Osteoblast (primary cell): ENCODE measurements around the gene SEMA7A. TPM values are rescaled to one million over a fixed set of nuclear protein-coding genes. Genes with fewer than 3 reads are reported as not detected.

ENCODE experiments used
- DNase-seq: peaks from one replicate; pipeline ENCODE4 v3.0.0; 2011; ENCODE audit warnings: low spot score, mixed read lengths; ENCODE audit not compliant: insufficient read length; ENCODE audit errors: missing footprints
- H2AFZ ChIP-seq: 2 replicates; pipeline ENCODE4 v1.6.0; 2011; ENCODE audit warnings: mild to moderate bottlenecking, low read length
- H3K27ac ChIP-seq: 2 replicates; pipeline ENCODE4 v1.5.1; 2011; ENCODE audit warnings: mild to moderate bottlenecking, low read depth, low read length, moderate library complexity
- H3K27me3 ChIP-seq: 2 replicates; pipeline ENCODE4 v1.6.0; 2012; ENCODE audit warnings: mild to moderate bottlenecking, control low read depth, inconsistent platforms, low read length, moderate library complexity; ENCODE audit not compliant: insufficient read depth
- H3K36me3 ChIP-seq: 2 replicates; pipeline ENCODE4 v1.5.1; 2011; ENCODE audit warnings: mild to moderate bottlenecking, low read length, control low read depth, moderate library complexity; ENCODE audit not compliant: insufficient read depth
- H3K4me1 ChIP-seq: 2 replicates; pipeline ENCODE4 v1.5.1; 2011; ENCODE audit warnings: mild to moderate bottlenecking, low read length, control low read depth, moderate library complexity; ENCODE audit not compliant: insufficient read depth
- H3K4me2 ChIP-seq: 2 replicates; pipeline ENCODE4 v1.6.0; 2011; ENCODE audit warnings: mild to moderate bottlenecking, low read length; ENCODE audit not compliant: insufficient read depth
- H3K4me3 ChIP-seq: fragments of 200-600 bp; sonication (generic); 3 replicates; pipeline ENCODE4 v1.5.1; 2012; ENCODE audit warnings: mild to moderate bottlenecking, low read length, inconsistent platforms; ENCODE audit not compliant: insufficient read depth
- H3K79me2 ChIP-seq: 2 replicates; pipeline ENCODE4 v1.6.0; 2012; ENCODE audit warnings: mild to moderate bottlenecking, low read length, control low read depth, inconsistent platforms; ENCODE audit not compliant: insufficient read depth
- H3K9me3 ChIP-seq: 2 replicates; pipeline ENCODE4 v1.5.1; 2011; ENCODE audit warnings: low read depth, low read length, control low read depth
- H4K20me1 ChIP-seq: 2 replicates; pipeline ENCODE4 v1.6.0; 2012; ENCODE audit warnings: mild to moderate bottlenecking, low read length, control low read depth; ENCODE audit not compliant: insufficient read depth
- total RNA-seq: library from RNA; depleted of rRNA; stranded (reverse); fragments of >200 nt; gene quantifications from 2 replicates; pipeline ENCODE4 v1.2.3, GENCODE V29; 2012
- TF ChIP-seq, protein P1 (sequence below): IDR thresholded peaks from 2 replicates; pipeline ENCODE4 v1.5.1; 2011; ENCODE audit warnings: mild to moderate bottlenecking, low read depth, low read length, moderate library complexity; ENCODE audit errors: extremely low read depth

Gene SEMA7A
- total RNA-seq, 1 donor = 30.4 TPM

DNA sequence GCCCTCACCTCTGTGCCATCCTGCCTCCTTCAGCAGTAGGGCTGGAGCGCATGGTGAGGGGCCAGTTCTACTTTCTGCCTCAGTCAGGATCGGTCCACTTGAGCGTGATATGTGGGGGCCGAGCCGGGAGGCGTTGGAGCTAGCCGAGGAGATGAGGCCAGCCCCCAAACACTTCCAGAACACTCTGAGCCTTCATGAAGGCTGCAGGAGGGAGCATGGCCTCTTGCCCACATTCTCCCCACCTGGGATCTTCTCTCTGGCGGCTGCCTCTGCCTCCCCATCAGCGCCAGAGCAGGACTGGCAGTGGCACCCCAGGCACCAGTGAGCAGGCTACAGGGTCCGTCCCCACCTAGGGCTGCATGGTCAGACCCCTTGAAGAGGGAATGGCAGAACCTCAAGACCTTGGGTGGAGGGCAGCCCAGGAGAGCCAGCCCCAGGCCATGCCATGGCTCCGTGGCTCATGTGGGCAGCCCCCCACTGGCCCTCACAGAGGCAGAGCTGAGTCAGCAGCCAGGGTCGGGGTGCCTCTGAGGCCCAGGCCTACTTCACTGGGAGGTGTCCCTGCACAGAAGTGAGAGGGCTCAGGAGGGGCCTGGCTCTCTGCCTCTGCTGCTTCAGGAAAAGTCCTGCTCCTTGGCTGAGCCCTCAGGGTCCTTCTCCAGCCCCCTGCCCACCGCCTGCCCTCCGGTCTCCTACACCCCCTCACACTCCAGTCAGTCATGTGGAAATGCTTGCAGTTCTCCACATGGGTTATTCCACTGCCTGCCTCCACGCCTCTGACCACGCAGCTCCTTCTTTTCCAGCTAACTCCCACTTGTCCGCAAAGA lies 38.2 kb downstream of the SEMA7A start:
- H3K36me3 ChIP-seq = no peaks in the 10 kb centered on the region
- H2AFZ ChIP-seq = no peak overlapping the region
- peak; percentile 61 for DNase-seq
- no peaks in the 10 kb centered on the region for H3K79me2 ChIP-seq
- peaks cover 71% of the 10 kb centered on the region for H3K4me1 ChIP-seq
- TF ChIP-seq, protein P1, sequence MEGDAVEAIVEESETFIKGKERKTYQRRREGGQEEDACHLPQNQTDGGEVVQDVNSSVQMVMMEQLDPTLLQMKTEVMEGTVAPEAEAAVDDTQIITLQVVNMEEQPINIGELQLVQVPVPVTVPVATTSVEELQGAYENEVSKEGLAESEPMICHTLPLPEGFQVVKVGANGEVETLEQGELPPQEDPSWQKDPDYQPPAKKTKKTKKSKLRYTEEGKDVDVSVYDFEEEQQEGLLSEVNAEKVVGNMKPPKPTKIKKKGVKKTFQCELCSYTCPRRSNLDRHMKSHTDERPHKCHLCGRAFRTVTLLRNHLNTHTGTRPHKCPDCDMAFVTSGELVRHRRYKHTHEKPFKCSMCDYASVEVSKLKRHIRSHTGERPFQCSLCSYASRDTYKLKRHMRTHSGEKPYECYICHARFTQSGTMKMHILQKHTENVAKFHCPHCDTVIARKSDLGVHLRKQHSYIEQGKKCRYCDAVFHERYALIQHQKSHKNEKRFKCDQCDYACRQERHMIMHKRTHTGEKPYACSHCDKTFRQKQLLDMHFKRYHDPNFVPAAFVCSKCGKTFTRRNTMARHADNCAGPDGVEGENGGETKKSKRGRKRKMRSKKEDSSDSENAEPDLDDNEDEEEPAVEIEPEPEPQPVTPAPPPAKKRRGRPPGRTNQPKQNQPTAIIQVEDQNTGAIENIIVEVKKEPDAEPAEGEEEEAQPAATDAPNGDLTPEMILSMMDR = no peak
- H4K20me1 ChIP-seq = no peaks in the 10 kb centered on the region
- H3K27ac ChIP-seq = peak overlapping the region; percentile 76
- peak overlapping the region; percentile 13 for H3K4me2 ChIP-seq
- no peaks in the 10 kb centered on the region for H3K9me3 ChIP-seq
- no peaks in the 10 kb centered on the region for H3K27me3 ChIP-seq
- H3K4me3 ChIP-seq = peak overlapping the region; percentile 13

DNA sequence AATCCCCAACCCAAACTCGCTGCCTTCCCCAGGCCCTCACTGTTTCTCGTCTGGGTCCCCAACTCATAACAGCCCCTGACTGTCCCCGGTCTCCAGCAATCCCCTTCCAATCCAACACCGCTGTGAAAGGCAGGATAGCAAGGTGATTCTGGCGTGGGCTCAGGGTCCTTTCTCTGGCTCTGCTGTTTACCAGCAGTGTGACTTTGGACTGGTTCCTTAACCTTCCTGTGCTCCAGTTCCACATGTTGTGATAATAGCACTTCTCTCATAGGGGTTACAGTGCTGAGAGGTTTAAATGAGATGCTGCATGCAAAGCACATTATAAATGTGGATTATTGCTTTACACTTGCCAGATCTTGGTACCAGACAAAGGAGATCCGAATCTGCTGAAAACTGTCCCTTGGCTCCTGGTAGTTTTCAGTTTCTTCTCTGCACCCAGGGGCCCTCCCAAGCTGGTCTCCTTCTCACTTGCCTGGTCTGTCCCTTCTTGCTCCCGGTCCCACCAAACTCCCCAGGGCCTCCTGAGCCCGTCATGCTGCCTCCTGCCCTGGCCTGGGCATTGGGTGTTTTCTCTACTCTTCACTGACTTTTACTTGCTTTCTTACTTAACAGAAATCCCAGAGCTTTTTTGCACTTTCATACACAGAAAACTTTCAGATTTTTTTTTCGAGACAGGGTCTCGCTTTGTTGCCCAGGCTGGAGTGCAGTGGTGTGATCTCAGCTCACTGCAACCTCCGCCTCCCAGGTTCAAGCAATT lies 39.5 kb downstream of the SEMA7A start:
- H3K4me3 ChIP-seq = no peak overlapping the region
- no peaks in the 10 kb centered on the region for H3K36me3 ChIP-seq
- H3K9me3 ChIP-seq = no peaks in the 10 kb centered on the region
- TF ChIP-seq, protein P1 = no peak
- no peak overlapping the region for H2AFZ ChIP-seq
- no peak overlapping the region for H3K4me2 ChIP-seq
- H3K27ac ChIP-seq = peak overlapping the region; percentile 76
- no peaks in the 10 kb centered on the region for H3K79me2 ChIP-seq
- peaks cover 60% of the 10 kb centered on the region for H3K4me1 ChIP-seq
- no peaks in the 10 kb centered on the region for H3K27me3 ChIP-seq
- no peaks in the 10 kb centered on the region for H4K20me1 ChIP-seq
- DNase-seq = peak; percentile 59

DNA sequence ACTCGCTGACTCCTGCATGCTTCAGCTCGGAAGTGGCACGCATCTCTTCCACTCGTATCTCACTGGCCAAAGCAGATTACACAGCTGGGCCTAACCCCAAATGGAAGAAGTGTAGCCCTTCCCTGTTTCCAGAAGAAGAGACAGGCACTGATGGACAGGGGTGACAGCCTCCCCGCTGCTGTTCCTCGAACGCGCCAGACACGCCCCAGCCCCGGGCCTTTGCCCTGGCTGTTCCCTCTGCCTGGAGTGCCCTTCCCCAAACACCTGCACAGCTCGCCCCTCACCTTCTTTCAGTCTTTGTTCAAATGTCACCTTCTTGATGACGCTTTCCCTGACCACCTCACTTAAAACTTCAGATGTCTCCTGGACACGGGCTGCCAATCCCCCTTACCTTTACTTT lies 40.3 kb downstream of the SEMA7A start:
- no peak overlapping the region for H2AFZ ChIP-seq
- H3K4me3 ChIP-seq = no peak overlapping the region
- no peaks in the 10 kb centered on the region for H3K9me3 ChIP-seq
- H3K36me3 ChIP-seq = no peaks in the 10 kb centered on the region
- no peaks in the 10 kb centered on the region for H3K27me3 ChIP-seq
- peaks cover 52% of the 10 kb centered on the region for H3K4me1 ChIP-seq
- DNase-seq = peak; percentile 63
- H3K4me2 ChIP-seq = no peak overlapping the region
- no peaks in the 10 kb centered on the region for H3K79me2 ChIP-seq
- no peaks in the 10 kb centered on the region for H4K20me1 ChIP-seq
- TF ChIP-seq, protein P1 = no peak
- no peak overlapping the region for H3K27ac ChIP-seq

DNA sequence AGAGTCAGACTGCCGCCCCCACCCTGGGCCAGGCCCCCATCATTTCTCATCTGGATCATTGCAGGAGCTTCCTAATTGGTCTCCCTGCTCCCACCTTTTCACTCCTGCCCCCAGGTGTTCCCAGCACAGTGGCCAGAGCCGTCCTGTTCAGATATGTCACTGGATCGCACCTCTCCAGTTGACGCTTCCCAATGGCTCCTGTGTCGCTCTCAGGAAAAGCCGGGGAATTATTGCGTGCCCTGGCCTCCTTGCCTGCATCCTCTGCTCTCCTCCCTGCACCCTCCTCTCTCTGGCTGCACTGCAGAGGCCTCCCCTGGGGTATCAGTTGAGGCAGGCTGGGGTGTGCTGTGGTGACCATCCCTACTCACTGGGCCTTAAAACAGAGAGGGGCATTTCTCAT lies 40.9 kb downstream of the SEMA7A start:
- H4K20me1 ChIP-seq = no peaks in the 10 kb centered on the region
- H3K9me3 ChIP-seq = no peaks in the 10 kb centered on the region
- no peak for DNase-seq
- H3K27ac ChIP-seq = no peak overlapping the region
- H3K4me1 ChIP-seq = peaks cover 47% of the 10 kb centered on the region
- no peak overlapping the region for H3K4me3 ChIP-seq
- H2AFZ ChIP-seq = no peak overlapping the region
- H3K36me3 ChIP-seq = no peaks in the 10 kb centered on the region
- no peaks in the 10 kb centered on the region for H3K27me3 ChIP-seq
- H3K79me2 ChIP-seq = no peaks in the 10 kb centered on the region
- no peak overlapping the region for H3K4me2 ChIP-seq
- TF ChIP-seq, protein P1 = no peak
